Naive thymus-derived CD8-positive, alpha-beta T cell (primary cell): ENCODE results near the gene BPIFB6. TPM values are rescaled to one million over a fixed set of nuclear protein-coding genes. Genes with fewer than 3 reads are reported as not detected.

ENCODE experiments used
- polyA plus RNA-seq, 3 donors: library from polyadenylated mRNA; unstranded; fragments of 300-500 nt; fragmentation: Illumina TruSeq; gene quantifications; one replicate each; pipeline ENCODE4 v1.2.3, GENCODE V29; 2021
- total RNA-seq, 8 experiments: library from RNA in 2 of 8; stranded (reverse) in 2 of 8; gene quantifications; one replicate each; pipeline ENCODE4 v1.2.3 and lab custom pipeline; 2021 to 2026

The BPIFB6 gene
- total and polyA plus RNA-seq, 5 experiments from 2014 or later: not detected

Other genes starting within 250 kb of the BPIFB6 start
- 10 to 100 TPM; 81.3 to 86.3 TPM for gene MAPRE1, start 211.7 kb upstream of the BPIFB6 start, total RNA-seq
- 100 to 1,000 TPM; 100 to 112 (median 108) TPM for gene MAPRE1, start 211.7 kb upstream of the BPIFB6 start, polyA plus RNA-seq
- 1 to 10 TPM; 2.2 to 2.9 TPM for gene EFCAB8, start 172.7 kb upstream of the BPIFB6 start, total RNA-seq
- gene EFCAB8, start 172.7 kb upstream of the BPIFB6 start, polyA plus RNA-seq: not detected
- gene SUN5, start 27.2 kb upstream of the BPIFB6 start, total RNA-seq: not detected
- gene SUN5, start 27.2 kb upstream of the BPIFB6 start, polyA plus RNA-seq: not detected
- gene BPIFB2, start 23.9 kb upstream of the BPIFB6 start, total RNA-seq: not detected
- not detected for gene BPIFB2, start 23.9 kb upstream of the BPIFB6 start, polyA plus RNA-seq
- gene BPIFB3, start 22.3 kb downstream of the BPIFB6 start, total RNA-seq: not detected
- not detected for gene BPIFB3, start 22.3 kb downstream of the BPIFB6 start, polyA plus RNA-seq
- not detected for gene BPIFB4, start 48.0 kb downstream of the BPIFB6 start, total RNA-seq
- gene BPIFB4, start 48.0 kb downstream of the BPIFB6 start, polyA plus RNA-seq: not detected
- not detected for gene BPIFA2, start 136.5 kb downstream of the BPIFB6 start, total RNA-seq
- not detected for gene BPIFA2, start 136.5 kb downstream of the BPIFB6 start, polyA plus RNA-seq
- not detected for gene BPIFA3, start 185.7 kb downstream of the BPIFB6 start, total RNA-seq
- gene BPIFA3, start 185.7 kb downstream of the BPIFB6 start, polyA plus RNA-seq: not detected
- not detected for gene BPIFA1, start 204.3 kb downstream of the BPIFB6 start, total RNA-seq
- not detected for gene BPIFA1, start 204.3 kb downstream of the BPIFB6 start, polyA plus RNA-seq